ENCODE measurements around the gene NRP2.

DNA sequence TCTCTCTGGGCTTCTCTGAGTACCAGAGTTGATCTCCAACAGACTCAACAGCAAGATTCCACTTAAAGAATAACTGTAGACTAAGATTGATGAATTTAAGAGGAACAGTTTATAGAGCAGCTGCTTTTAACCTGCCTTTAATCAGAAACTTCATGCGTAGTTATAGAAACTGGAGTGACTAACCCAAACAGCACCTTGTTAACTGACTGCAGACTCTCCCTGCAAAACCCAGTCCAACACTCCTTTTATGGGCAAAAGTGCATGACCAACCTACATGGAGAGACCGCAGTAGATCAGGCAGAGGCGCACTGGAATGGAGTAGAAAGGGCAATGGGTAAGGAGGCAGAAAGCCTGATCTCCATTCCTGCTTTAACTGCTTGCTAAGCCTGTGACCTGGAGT is 110.6 kb downstream of the NRP2 start:
- TF ChIP-seq, protein P1, sequence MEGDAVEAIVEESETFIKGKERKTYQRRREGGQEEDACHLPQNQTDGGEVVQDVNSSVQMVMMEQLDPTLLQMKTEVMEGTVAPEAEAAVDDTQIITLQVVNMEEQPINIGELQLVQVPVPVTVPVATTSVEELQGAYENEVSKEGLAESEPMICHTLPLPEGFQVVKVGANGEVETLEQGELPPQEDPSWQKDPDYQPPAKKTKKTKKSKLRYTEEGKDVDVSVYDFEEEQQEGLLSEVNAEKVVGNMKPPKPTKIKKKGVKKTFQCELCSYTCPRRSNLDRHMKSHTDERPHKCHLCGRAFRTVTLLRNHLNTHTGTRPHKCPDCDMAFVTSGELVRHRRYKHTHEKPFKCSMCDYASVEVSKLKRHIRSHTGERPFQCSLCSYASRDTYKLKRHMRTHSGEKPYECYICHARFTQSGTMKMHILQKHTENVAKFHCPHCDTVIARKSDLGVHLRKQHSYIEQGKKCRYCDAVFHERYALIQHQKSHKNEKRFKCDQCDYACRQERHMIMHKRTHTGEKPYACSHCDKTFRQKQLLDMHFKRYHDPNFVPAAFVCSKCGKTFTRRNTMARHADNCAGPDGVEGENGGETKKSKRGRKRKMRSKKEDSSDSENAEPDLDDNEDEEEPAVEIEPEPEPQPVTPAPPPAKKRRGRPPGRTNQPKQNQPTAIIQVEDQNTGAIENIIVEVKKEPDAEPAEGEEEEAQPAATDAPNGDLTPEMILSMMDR (conservative IDR thresholded peaks at IDR 0.05; ENCODE audit: low read depth, low read length): no peak
- TF ChIP-seq EZH2phosphoT487 (IDR thresholded peaks at IDR 0.05; ENCODE audit: borderline replicate concordance, low read length): no peak
- no peak for TF ChIP-seq EZH2 (IDR thresholded peaks at IDR 0.05; ENCODE audit: low read length, unreplicated experiment)
